H9 (cell line): ENCODE data around the gene PXDC1. TPM values are rescaled to one million over a fixed set of nuclear protein-coding genes. Genes with fewer than 3 reads are reported as not detected.

Experiments used
- DNase-seq: peaks from one replicate; pipeline ENCODE4 v3.0.0-alpha.2; 2017
- H2AFZ ChIP-seq: one replicate; pipeline ENCODE4 v1.6.1; 2013; ENCODE audit warnings: mild to moderate bottlenecking, low read length, control low read depth, moderate library complexity
- H2AK5ac ChIP-seq: 2 replicates; pipeline ENCODE4 v1.6.1; 2013; ENCODE audit warnings: low read length, control low read depth, mixed read lengths; ENCODE audit not compliant: insufficient read length
- H2BK120ac ChIP-seq: one replicate; pipeline ENCODE4 v1.6.1; 2013; ENCODE audit warnings: low read depth, mild to moderate bottlenecking, low read length, control low read depth, inconsistent platforms; ENCODE audit not compliant: poor library complexity, severe bottlenecking
- H2BK12ac ChIP-seq: 2 replicates; pipeline ENCODE4 v1.6.1; 2013; ENCODE audit warnings: low read length, control low read depth, mixed read lengths, low read depth; ENCODE audit not compliant: insufficient read length
- H2BK15ac ChIP-seq: 2 replicates; pipeline ENCODE4 v1.6.1; 2013; ENCODE audit warnings: low read depth, low read length, control low read depth
- H2BK20ac ChIP-seq: one replicate; pipeline ENCODE4 v1.6.1; 2013; ENCODE audit warnings: low read depth, mild to moderate bottlenecking, low read length, control low read depth, inconsistent platforms; ENCODE audit not compliant: poor library complexity, severe bottlenecking
- H2BK5ac ChIP-seq: 2 replicates; pipeline ENCODE4 v1.6.1; 2013; ENCODE audit warnings: low read length, control low read depth, mixed read lengths; ENCODE audit not compliant: insufficient read length
- H3K14ac ChIP-seq: 2 replicates; pipeline ENCODE4 v1.6.1; 2013; ENCODE audit warnings: low read length, control low read depth; ENCODE audit not compliant: insufficient read depth
- H3K18ac ChIP-seq: 2 replicates; pipeline ENCODE4 v1.6.1; 2013; ENCODE audit warnings: low read depth, mild to moderate bottlenecking, mixed read lengths, low read length, control low read depth; ENCODE audit not compliant: insufficient read length
- H3K23ac ChIP-seq: 2 replicates; pipeline ENCODE4 v1.6.1; 2013; ENCODE audit warnings: low read length, control low read depth, mixed read lengths, low read depth; ENCODE audit not compliant: insufficient read length
- H3K23me2 ChIP-seq: 2 replicates; pipeline ENCODE4 v1.6.1; 2013; ENCODE audit warnings: low read depth, mild to moderate bottlenecking, mixed read lengths, low read length, control low read depth; ENCODE audit not compliant: insufficient read length, poor library complexity, severe bottlenecking
- H3K27ac ChIP-seq: 2 replicates; pipeline ENCODE4 v1.5.1; 2013; ENCODE audit warnings: low read length, control low read depth, mixed read lengths, low read depth; ENCODE audit not compliant: insufficient read length
- H3K27me3 ChIP-seq: 2 replicates; pipeline ENCODE4 v1.6.1; 2013; ENCODE audit warnings: low read length, control low read depth, inconsistent platforms; ENCODE audit not compliant: insufficient read depth
- H3K4ac ChIP-seq: 2 replicates; pipeline ENCODE4 v1.6.1; 2013; ENCODE audit warnings: low read depth, mild to moderate bottlenecking, control low read depth, inconsistent platforms, low read length, moderate library complexity
- H3K4me1 ChIP-seq: 2 replicates; pipeline ENCODE4 v1.6.1; 2013; ENCODE audit warnings: low read length, control low read depth, inconsistent platforms; ENCODE audit not compliant: insufficient read depth
- H3K4me2 ChIP-seq: 2 replicates; pipeline ENCODE4 v1.6.1; 2013; ENCODE audit warnings: low read length, control low read depth, mixed read lengths; ENCODE audit not compliant: insufficient read length, insufficient read depth
- H3K56ac ChIP-seq: 2 replicates; pipeline ENCODE4 v1.6.1; 2013; ENCODE audit warnings: low read depth, mild to moderate bottlenecking, mixed read lengths, low read length, control low read depth; ENCODE audit not compliant: insufficient read length
- H3K79me1 ChIP-seq: 2 replicates; pipeline ENCODE4 v1.6.1; 2013; ENCODE audit warnings: low read depth, mild to moderate bottlenecking, moderate library complexity, low read length, control low read depth, inconsistent platforms; ENCODE audit not compliant: insufficient read depth, poor library complexity, severe bottlenecking
- H3K79me2 ChIP-seq: 2 replicates; pipeline ENCODE4 v1.6.1; 2013; ENCODE audit warnings: low read length, control low read depth, inconsistent platforms; ENCODE audit not compliant: insufficient read depth
- H3K9ac ChIP-seq: 2 replicates; pipeline ENCODE4 v1.6.1; 2013; ENCODE audit warnings: low read length, control low read depth, mixed read lengths; ENCODE audit not compliant: insufficient read length; ENCODE audit errors: extremely low read depth
- H3K9me3 ChIP-seq: one replicate; pipeline ENCODE4 v1.6.1; 2013; ENCODE audit warnings: low read depth, low read length, inconsistent platforms; ENCODE audit not compliant: control insufficient read depth
- H3T11ph ChIP-seq: one replicate; pipeline ENCODE4 v1.6.1; 2013; ENCODE audit warnings: mild to moderate bottlenecking, low read length, control low read depth, inconsistent platforms
- H4K20me1 ChIP-seq: one replicate; pipeline ENCODE4 v1.6.1; 2013; ENCODE audit not compliant: control insufficient read depth, insufficient read length, insufficient read depth
- H4K5ac ChIP-seq: 2 replicates; pipeline ENCODE4 v1.6.1; 2013; ENCODE audit warnings: low read depth, mild to moderate bottlenecking, mixed read lengths, low read length, control low read depth; ENCODE audit not compliant: insufficient read length
- H4K8ac ChIP-seq: replicated peaks from 2 replicates; pipeline ENCODE4 v1.6.1; 2013; ENCODE audit warnings: low read length, control low read depth, mixed read lengths, low read depth; ENCODE audit not compliant: insufficient read length
- H4K91ac ChIP-seq: 2 replicates; pipeline ENCODE4 v1.6.1; 2013; ENCODE audit warnings: low read depth, mild to moderate bottlenecking, moderate library complexity, mixed read lengths, low read length, control low read depth; ENCODE audit not compliant: insufficient read length
- H3K27ac Mint-ChIP-seq, 3 experiments: 2 replicates in 2 of 3; 3 replicates in 1 of 3; pipeline ENCODE4 v1.8.0; 2020 to 2021; ENCODE audit warnings: mixed read lengths in 3 of 3, mild to moderate bottlenecking in 1 of 3, moderate library complexity in 1 of 3
- H3K27me3 Mint-ChIP-seq: 2 replicates; pipeline ENCODE4 v1.8.0; 2021; ENCODE audit warnings: low read depth, mild to moderate bottlenecking, moderate library complexity, mixed read lengths
- H3K36me3 Mint-ChIP-seq, 3 experiments: 2 replicates in 2 of 3; 3 replicates in 1 of 3; pipeline ENCODE4 v1.8.0; 2020 to 2021; ENCODE audit warnings: low read depth in 3 of 3, mixed read lengths in 3 of 3; ENCODE audit not compliant: insufficient read depth in 1 of 3
- H3K4me1 Mint-ChIP-seq, 2 experiments: 2 replicates each; pipeline ENCODE4 v1.8.0; 2020; ENCODE audit warnings: mixed read lengths in 2 of 2
- H3K4me3 Mint-ChIP-seq, 2 experiments: 2 replicates in 1 of 2; 3 replicates in 1 of 2; pipeline ENCODE4 v1.8.0; 2020 to 2021; ENCODE audit warnings: mild to moderate bottlenecking in 2 of 2, mixed read lengths in 2 of 2, moderate library complexity in 1 of 2
- H3K9me3 Mint-ChIP-seq, 2 experiments: 2 replicates in 1 of 2; 3 replicates in 1 of 2; pipeline ENCODE4 v1.8.0; 2020; ENCODE audit warnings: mild to moderate bottlenecking in 2 of 2, mixed read lengths in 2 of 2, moderate library complexity in 1 of 2
- WGBS: extraction: QIAGEN DNeasy Blood & Tissue Kit; methylation state at CpG from one replicate; pipeline ENCODE4 v1.1.7; 2013; ENCODE audit warnings: missing lambda C conversion rate, low lambda C conversion rate, mixed read lengths; ENCODE audit not compliant: insufficient read length; ENCODE audit errors: extremely low coverage; 5-methylcytosine and 5-hydroxymethylcytosine counted together
- total RNA-seq: library from RNA; stranded (reverse); gene quantifications from 2 replicates; pipeline ENCODE4 v1.2.1, GENCODE V29; 2021
- TF ChIP-seq, protein P1 (sequence below): fragments of 200-600 bp; sonication (generic); conservative IDR thresholded peaks from 3 replicates; pipeline ENCODE4 v1.8.0; 2021; ENCODE audit warnings: antibody characterized with exemption, mild to moderate bottlenecking

The PXDC1 gene
- total RNA-seq, 1 experiment from 2014 or later, result 3.1 TPM

DNA sequence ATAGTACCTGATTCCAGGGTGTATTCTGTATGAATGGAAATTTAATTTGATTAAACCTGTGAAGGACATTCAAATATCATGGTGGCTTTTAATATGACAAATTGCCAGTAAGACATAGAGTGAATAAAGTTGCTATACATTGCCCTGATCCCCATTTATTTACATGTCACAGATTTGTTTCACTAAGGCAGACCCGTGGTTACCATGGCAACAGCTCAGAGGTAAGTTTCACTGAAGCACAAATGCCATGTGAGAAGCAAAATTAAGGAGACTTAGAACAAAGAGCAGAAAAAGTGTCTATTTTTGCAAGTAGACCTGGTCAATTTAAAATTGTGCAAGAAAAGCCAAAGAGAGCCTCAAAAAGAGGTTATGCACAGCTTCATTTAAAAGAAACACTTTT lies 63.7 kb downstream of the PXDC1 start:
- Histone ChIP-seq H2BK5ac (no peak overlapping the region), H3K27me3 (no peaks in the 10 kb centered on the region)
- DNase-seq, result no peak

More for the DNA sequence above, 63.7 kb downstream of the PXDC1 start:
- H3K27ac ChIP-seq, result no peak overlapping the region
- Mint-ChIP-seq H3K4me3 (no peak overlapping the region), H3K9me3 (no peaks in the 10 kb centered on the region), H3K36me3 (no peaks in the 10 kb centered on the region), H3K4me1 (peaks cover 6 to 7% of the 10 kb centered on the region in 2 experiments), H3K27me3 (peaks cover 2% of the 10 kb centered on the region; the same call in 1 of the 2 replicates), H3K27ac (no peak overlapping the region)
- no peak overlapping the region for H2AK5ac ChIP-seq
- H3K56ac ChIP-seq, result no peak overlapping the region
- H3K23ac ChIP-seq, result no peak overlapping the region
- no peak overlapping the region for H3K4me2 ChIP-seq
- H2BK20ac ChIP-seq, result no peak overlapping the region
- H4K20me1 ChIP-seq, result no peaks in the 10 kb centered on the region
- no peak overlapping the region for H2BK15ac ChIP-seq
- H3K14ac ChIP-seq, result no peak overlapping the region
- H2AFZ ChIP-seq, result no peak overlapping the region
- WGBS, result no CpG with 5 or more reads among the region's 1 CpG
- no peaks in the 10 kb centered on the region for H3K4me1 ChIP-seq
- no peak overlapping the region for H3K18ac ChIP-seq
- no peak overlapping the region for H2BK120ac ChIP-seq
- TF ChIP-seq, protein P1, sequence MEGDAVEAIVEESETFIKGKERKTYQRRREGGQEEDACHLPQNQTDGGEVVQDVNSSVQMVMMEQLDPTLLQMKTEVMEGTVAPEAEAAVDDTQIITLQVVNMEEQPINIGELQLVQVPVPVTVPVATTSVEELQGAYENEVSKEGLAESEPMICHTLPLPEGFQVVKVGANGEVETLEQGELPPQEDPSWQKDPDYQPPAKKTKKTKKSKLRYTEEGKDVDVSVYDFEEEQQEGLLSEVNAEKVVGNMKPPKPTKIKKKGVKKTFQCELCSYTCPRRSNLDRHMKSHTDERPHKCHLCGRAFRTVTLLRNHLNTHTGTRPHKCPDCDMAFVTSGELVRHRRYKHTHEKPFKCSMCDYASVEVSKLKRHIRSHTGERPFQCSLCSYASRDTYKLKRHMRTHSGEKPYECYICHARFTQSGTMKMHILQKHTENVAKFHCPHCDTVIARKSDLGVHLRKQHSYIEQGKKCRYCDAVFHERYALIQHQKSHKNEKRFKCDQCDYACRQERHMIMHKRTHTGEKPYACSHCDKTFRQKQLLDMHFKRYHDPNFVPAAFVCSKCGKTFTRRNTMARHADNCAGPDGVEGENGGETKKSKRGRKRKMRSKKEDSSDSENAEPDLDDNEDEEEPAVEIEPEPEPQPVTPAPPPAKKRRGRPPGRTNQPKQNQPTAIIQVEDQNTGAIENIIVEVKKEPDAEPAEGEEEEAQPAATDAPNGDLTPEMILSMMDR, result no peak
- no peaks in the 10 kb centered on the region for H3K79me2 ChIP-seq
- H3K23me2 ChIP-seq, result no peaks in the 10 kb centered on the region
- H4K5ac ChIP-seq, result no peak overlapping the region
- H4K91ac ChIP-seq, result no peak overlapping the region
- H2BK12ac ChIP-seq, result no peak overlapping the region
- no peak overlapping the region for H3K4ac ChIP-seq
- no peak overlapping the region for H4K8ac ChIP-seq
- H3K9me3 ChIP-seq, result no peaks in the 10 kb centered on the region
- H3T11ph ChIP-seq, result no peak overlapping the region
- H3K79me1 ChIP-seq, result no peaks in the 10 kb centered on the region
- no peak overlapping the region for H3K9ac ChIP-seq
